GM12892 (cell line): ENCODE measurements around the gene EMC8.

Experiments used
- POLR2A ChIP-seq: IDR thresholded peaks from 2 replicates; pipeline ENCODE4 v1.6.1; 2011; ENCODE audit warnings: low read depth, low read length, control low read depth
- POLR2AphosphoS5 ChIP-seq: IDR thresholded peaks from 2 replicates; pipeline ENCODE4 v1.6.1; 2011; ENCODE audit warnings: low read depth, low read length, control low read depth
- TAF1 ChIP-seq: IDR thresholded peaks from 2 replicates; pipeline ENCODE4 v1.6.1; 2011; ENCODE audit warnings: low read depth, mild to moderate bottlenecking, control low read depth, low read length, borderline replicate concordance

- TF ChIP-seq POLR2A (no peak), POLR2AphosphoS5 (no peak), TAF1 (no peak)
Measured at GRCh38 chr16:85829171-85829719, 29.9 kb upstream of the EMC8 start.
